ENCODE data around the gene OR13C5.
"Not testable (repeated sequence)": the region's sequence is repeated elsewhere in the genome, so short reads cannot be mapped to it uniquely, and the experiment has no call there.

DNA sequence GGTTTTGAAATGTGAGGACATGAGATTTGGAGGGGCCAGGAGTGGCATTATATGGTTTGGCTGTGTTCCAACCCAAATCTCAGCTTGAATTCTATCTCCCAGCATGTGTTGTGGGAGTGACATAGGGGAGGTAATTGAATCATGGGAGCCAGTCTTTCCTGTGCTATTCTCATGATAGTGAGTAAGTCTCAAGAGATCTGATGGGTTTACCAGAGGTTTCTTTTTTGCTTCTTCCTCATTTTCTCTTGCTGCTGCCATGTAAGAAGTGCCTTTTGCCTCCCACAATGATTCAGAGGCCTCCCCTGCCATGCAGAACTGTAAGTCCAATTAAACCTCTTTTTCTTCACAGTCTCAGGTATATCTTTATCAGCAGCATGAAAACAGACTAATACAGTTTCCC is 26.8 kb upstream of the OR13C5 start:
- TF ChIP-seq, protein P1, sequence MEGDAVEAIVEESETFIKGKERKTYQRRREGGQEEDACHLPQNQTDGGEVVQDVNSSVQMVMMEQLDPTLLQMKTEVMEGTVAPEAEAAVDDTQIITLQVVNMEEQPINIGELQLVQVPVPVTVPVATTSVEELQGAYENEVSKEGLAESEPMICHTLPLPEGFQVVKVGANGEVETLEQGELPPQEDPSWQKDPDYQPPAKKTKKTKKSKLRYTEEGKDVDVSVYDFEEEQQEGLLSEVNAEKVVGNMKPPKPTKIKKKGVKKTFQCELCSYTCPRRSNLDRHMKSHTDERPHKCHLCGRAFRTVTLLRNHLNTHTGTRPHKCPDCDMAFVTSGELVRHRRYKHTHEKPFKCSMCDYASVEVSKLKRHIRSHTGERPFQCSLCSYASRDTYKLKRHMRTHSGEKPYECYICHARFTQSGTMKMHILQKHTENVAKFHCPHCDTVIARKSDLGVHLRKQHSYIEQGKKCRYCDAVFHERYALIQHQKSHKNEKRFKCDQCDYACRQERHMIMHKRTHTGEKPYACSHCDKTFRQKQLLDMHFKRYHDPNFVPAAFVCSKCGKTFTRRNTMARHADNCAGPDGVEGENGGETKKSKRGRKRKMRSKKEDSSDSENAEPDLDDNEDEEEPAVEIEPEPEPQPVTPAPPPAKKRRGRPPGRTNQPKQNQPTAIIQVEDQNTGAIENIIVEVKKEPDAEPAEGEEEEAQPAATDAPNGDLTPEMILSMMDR (IDR thresholded peaks at IDR 0.05; ENCODE audit: low read length) = not testable (repeated sequence)
- not testable (repeated sequence) for TF ChIP-seq EZH2 (optimal IDR thresholded peaks at IDR 0.05; ENCODE audit: low read depth, low read length); EZH2phosphoT487 (IDR thresholded peaks at IDR 0.05; ENCODE audit: low read length)
